HTR-8/SVneo (cell line): ENCODE results near the gene ANLN.

Experiments
- DNase-seq: peaks from one replicate; pipeline ENCODE4 v3.0.0; 2011; ENCODE audit warnings: low spot score, mixed read lengths; ENCODE audit not compliant: insufficient read length
- FAIRE-seq: peaks from 2 replicates; lab custom pipeline; 2011; peaks lifted over from hg19 to GRCh38; lab: Jason Lieb, UNC

ANLN gene

GRCh38 chr7:36407636-36408550 lies 18.2 kb downstream of the ANLN start:
- DNase-seq (no peak), FAIRE-seq (no peak)

GRCh38 chr7:36408589-36408988 lies 18.9 kb downstream of the ANLN start:
- DNase-seq = no peak
- FAIRE-seq = no peak

DNA sequence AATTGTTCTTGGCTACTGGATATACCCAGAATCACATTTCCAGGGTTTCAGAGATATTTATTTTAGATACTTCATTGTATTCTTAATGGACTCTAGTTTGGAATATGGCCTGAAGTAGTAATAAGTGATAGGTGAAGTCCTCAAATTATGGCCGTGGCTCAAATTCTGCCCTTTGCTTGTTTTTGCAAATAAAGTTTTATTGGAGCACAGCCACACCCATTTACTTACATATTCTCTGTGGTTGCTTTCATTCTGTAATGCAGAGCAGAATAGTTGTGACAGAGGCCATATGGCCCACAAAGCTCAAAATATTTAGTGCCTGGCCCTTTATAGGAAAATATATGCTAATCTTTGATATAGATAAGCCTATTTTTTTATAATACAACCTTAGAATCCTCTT lies 19.5 kb downstream of the ANLN start:
- no peak for DNase-seq
- no peak for FAIRE-seq

DNA sequence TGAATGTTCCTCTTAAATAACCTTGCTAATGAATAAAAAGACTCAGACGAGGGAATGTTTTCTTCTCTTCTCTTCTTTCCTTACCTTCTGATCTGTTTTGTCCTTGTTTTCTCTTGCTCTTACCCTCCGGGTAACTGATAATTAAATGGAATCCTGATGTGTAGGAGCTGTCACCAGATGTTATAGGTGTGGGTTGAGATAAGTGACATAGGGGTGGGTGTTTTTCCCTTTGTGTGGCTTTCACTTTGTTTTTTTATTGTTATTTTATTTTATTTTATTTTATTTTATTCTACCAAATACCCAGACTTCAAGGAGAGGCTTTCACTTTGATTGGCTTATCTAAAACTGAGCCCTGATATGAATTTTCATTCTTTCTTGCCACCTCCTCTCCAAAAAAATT lies 25.5 kb downstream of the ANLN start:
- no peak for FAIRE-seq
- no peak for DNase-seq

DNA sequence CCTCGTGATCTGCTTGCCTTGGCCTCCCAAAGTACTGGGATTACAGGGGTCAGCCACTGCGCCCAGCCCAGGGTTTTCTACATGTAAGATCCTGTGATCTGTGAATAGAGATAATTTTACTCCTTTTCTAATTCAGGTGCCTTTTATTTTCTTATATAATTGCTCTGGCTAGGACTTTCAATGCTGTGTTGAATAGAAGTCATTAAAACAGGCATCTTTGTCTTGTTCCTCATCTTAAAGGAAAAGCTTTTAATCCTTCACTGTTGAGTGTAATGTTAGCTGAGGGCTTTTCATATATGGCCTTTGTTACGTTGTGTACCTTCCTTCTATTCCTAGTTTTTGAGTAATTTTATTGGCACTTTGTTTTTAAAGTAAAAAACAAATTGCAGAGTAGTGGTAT lies 26.6 kb downstream of the ANLN start:
- no peak for DNase-seq

GRCh38 chr7:36420307-36420706 lies 30.6 kb downstream of the ANLN start:
- DNase-seq (no peak), FAIRE-seq (no peak)

More for the DNA sequence above, 26.6 kb downstream of the ANLN start:
- FAIRE-seq = no peak

- FAIRE-seq (no peak), DNase-seq (no peak)
Observed at GRCh38 chr7:36422072-36422471, 32.4 kb downstream of the ANLN start.

DNA sequence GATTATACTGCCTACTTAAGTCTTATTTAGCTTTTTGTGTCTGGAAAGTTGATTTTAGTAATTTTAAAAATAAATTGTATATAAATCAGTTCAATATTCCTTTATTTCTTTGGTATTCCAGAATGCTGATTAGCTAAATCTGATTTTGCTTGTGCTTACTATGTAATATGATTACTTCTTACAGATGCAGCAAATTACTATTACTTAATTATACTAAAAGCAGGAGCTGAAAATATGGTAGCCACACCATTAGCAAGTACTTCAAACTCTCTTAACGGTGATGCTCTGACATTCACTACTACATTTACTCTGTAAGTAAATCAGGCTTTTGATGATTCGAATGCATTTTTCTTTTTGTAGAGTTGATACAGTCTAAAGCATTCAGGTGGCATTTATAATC lies 34.0 kb downstream of the ANLN start:
- DNase-seq = no peak
- FAIRE-seq = no peak

DNA sequence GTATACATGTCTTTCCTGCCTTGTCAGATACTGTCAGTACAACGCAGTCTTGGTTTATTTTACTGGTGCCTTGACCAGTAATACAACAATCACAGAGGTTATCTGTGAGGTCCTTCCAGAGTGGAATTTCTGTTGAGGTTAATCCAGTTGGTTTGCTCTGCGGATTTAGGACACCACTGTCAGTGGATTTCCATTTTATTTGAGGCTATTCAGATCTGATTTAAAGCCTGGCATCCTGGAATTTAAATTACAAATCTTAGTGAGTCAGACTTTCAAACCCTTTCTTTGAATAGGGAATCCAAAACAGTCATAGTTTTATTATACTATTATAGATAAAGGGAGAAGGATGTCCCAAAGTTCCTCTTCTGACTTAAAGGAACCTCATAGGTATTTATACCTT lies 40.5 kb downstream of the ANLN start:
- no peak for FAIRE-seq
- no peak for DNase-seq

DNA sequence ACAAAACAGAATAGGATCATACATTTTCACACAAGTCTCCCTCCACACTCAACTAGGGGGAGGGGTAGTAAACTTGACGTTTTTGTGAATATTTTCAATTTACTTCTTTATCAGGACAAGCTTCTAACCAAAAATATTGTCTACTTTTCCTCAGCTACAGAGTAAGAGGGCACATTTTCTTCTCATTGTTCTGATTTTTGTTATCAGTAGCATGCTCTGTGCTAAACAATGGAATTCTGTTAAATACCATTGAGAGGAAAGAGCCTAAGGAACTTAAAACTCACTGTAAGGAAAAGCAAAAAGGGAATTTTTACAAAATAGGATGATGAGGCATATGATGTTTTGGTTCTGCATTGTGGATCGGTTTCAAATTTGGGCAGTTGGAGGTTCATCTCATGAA lies 41.2 kb downstream of the ANLN start:
- FAIRE-seq (no peak), DNase-seq (no peak)

- DNase-seq (no peak), FAIRE-seq (no peak)
Observed at GRCh38 chr7:36438211-36438610, 48.5 kb downstream of the ANLN start.

- no peak for DNase-seq
- FAIRE-seq = no peak
Observed at GRCh38 chr7:36439624-36440023, 50.0 kb downstream of the ANLN start.

- FAIRE-seq (no peak), DNase-seq (peak; percentile 26)
Observed at GRCh38 chr7:36440880-36441279, 51.2 kb downstream of the ANLN start.

GRCh38 chr7:36441344-36442022 lies 51.8 kb downstream of the ANLN start:
- DNase-seq (no peak), FAIRE-seq (no peak)

DNA sequence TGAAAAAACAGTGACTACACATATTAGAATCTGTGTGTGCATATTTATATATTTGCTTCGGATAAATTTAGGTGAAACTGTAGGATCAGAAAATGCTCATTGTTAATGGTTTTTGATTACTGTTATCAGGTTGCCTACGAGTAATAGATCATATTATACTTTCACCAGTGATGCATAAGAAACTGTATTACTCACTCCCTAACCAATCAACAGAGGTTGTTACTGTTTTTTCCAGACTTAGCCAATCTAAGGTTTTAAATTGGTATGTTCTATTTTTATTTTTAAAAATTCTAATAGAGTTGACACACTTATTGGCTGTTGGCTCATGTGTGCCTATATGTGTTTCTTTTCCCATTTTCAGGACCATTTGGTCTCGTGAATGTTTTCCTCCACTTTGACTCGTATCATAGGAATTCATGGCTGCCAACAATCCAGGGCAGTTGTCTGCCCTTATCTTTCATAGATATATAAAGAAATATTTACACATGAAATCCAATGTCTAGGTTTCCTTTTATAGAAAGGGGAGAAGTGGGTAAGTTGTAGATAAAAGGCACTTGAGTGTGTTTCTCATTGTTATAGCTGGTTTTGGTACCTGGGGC lies 59.2 kb downstream of the ANLN start:
- FAIRE-seq = no peak

DNA sequence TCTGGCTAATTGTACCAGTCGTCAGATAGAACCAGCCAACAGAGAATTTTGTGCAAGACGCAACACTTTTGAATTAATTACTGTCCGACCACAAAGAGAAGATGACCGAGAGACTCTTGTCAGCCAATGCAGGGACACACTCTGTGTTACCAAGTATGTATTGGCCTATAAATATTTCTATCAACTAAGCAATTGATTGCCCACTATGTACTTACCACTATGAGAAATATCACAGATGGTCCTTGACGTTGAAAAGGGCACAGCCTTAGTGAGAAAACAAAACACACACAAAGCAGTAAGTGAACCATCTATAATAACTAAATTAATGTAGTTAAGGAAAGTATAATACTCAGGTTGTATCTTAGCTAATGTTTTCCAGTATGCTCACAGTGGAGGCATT lies 60.0 kb downstream of the ANLN start:
- FAIRE-seq = no peak
- no peak for DNase-seq

More for the DNA sequence above, 59.2 kb downstream of the ANLN start:
- DNase-seq = no peak

- FAIRE-seq = no peak
- DNase-seq = no peak
Observed at GRCh38 chr7:36453769-36454168, 64.1 kb downstream of the ANLN start.

- FAIRE-seq = no peak
- DNase-seq = no peak
Observed at GRCh38 chr7:36455646-36456045, 66.0 kb downstream of the ANLN start.

DNA sequence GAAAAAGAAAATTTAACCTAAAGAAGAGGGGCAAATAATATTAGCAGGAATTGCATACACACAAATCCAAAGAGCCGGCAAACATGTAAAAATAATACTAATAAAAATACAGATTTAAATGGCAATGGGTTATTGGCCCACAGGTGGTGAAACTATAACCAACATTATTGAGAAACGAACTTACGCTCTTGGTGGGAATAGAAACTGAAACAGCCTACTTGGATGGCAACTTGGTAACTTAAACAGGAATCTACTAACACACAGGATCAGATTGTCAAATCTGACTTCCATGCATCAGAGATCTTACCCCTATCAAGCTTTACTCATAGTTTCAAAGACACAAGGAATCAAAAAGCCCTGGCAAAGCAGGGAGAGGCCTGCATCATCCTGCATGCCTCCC lies 66.5 kb downstream of the ANLN start:
- FAIRE-seq (no peak), DNase-seq (no peak)

DNA sequence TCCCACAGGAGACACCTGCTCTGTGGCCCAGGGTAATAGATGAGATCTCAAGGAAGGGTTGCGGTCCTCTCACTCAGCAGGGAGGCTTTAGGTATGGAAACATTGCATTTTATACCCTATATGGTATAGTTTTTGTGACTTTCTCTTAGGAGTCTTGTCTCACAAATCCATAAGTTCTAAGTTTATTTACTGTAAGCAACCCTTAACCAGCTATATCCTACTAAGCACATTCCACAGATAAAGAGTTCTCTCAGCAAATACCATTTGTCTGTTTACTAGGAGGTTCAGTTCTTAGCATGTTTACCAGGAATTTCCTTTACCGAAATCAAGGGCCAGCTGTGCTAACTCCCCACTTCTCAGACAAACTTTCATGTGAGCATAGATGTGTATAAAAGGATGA lies 66.9 kb downstream of the ANLN start:
- no peak for DNase-seq
- no peak for FAIRE-seq
